Mesendoderm (in vitro differentiated cells): ENCODE measurements around the gene TMEM174. TPM values are rescaled to one million over a fixed set of nuclear protein-coding genes. Genes with fewer than 3 reads are reported as not detected.

Experiments used
- DNase-seq: peaks from one replicate; pipeline ENCODE4 v3.0.0; 2013
- H2AK5ac ChIP-seq: 2 replicates; pipeline ENCODE4 v1.6.1; 2013; ENCODE audit warnings: low read length, inconsistent platforms
- H2BK120ac ChIP-seq: 2 replicates; pipeline ENCODE4 v1.6.1; 2013; ENCODE audit warnings: low read depth, mild to moderate bottlenecking, low read length, moderate library complexity, mixed read lengths
- H2BK15ac ChIP-seq: replicated peaks from 2 replicates; pipeline ENCODE4 v1.6.1; 2013; ENCODE audit warnings: low read depth, mild to moderate bottlenecking, moderate library complexity
- H2BK5ac ChIP-seq: 2 replicates; pipeline ENCODE4 v1.6.1; 2013; ENCODE audit warnings: low read length, inconsistent platforms
- H3K18ac ChIP-seq: 2 replicates; pipeline ENCODE4 v1.6.1; 2013; ENCODE audit warnings: mild to moderate bottlenecking, low read length, mixed read lengths
- H3K23ac ChIP-seq: one replicate; pipeline ENCODE4 v1.6.1; 2013; ENCODE audit warnings: low read length
- H3K27ac ChIP-seq: 2 replicates; pipeline ENCODE4 v1.5.1; 2013; ENCODE audit warnings: low read depth, mild to moderate bottlenecking, inconsistent platforms, low read length, moderate library complexity
- H3K27me3 ChIP-seq: 2 replicates; pipeline ENCODE4 v1.6.1; 2013; ENCODE audit warnings: low read length, control low read depth, mild to moderate bottlenecking, inconsistent platforms; ENCODE audit not compliant: insufficient read depth, poor library complexity
- H3K36me3 ChIP-seq: 2 replicates; pipeline ENCODE4 v1.6.1; 2013; ENCODE audit warnings: low read length, inconsistent platforms; ENCODE audit not compliant: control insufficient read depth, insufficient read depth
- H3K4ac ChIP-seq: one replicate; pipeline ENCODE4 v1.6.1; 2013; ENCODE audit warnings: low read depth, mild to moderate bottlenecking, low read length, moderate library complexity
- H3K4me1 ChIP-seq: 2 replicates; pipeline ENCODE4 v1.6.1; 2013; ENCODE audit warnings: low read depth, low read length, inconsistent platforms; ENCODE audit not compliant: control insufficient read depth
- H3K4me2 ChIP-seq: 2 replicates; pipeline ENCODE4 v1.6.1; 2013; ENCODE audit warnings: low read length
- H3K4me3 ChIP-seq: 2 replicates; pipeline ENCODE4 v1.5.1; 2013; ENCODE audit warnings: mild to moderate bottlenecking, low read length
- H3K56ac ChIP-seq: one replicate; pipeline ENCODE4 v1.6.1; 2013; ENCODE audit warnings: low read length
- H3K79me1 ChIP-seq: 2 replicates; pipeline ENCODE4 v1.6.1; 2013; ENCODE audit warnings: low read length, inconsistent platforms
- H3K79me2 ChIP-seq: 2 replicates; pipeline ENCODE4 v1.6.1; 2013; ENCODE audit warnings: mild to moderate bottlenecking, low read length; ENCODE audit not compliant: control insufficient read depth, insufficient read depth
- H3K9ac ChIP-seq: 2 replicates; pipeline ENCODE4 v1.6.1; 2013; ENCODE audit warnings: low read length, inconsistent platforms
- H4K5ac ChIP-seq: one replicate; pipeline ENCODE4 v1.6.1; 2013; ENCODE audit warnings: low read length
- H4K8ac ChIP-seq: one replicate; pipeline ENCODE4 v1.6.1; 2013; ENCODE audit warnings: low read depth, mild to moderate bottlenecking, control low read depth, low read length, moderate library complexity
- WGBS: extraction: QIAGEN DNeasy Blood & Tissue Kit; methylation state at CpG from one replicate; pipeline ENCODE4 v1.1.7; 2013; ENCODE audit warnings: low lambda C conversion rate, missing lambda C conversion rate; ENCODE audit not compliant: insufficient coverage; ENCODE audit errors: extremely low coverage; 5-methylcytosine and 5-hydroxymethylcytosine counted together
- polyA plus RNA-seq, 2 experiments: library from polyadenylated mRNA; stranded (reverse); fragments of 200-250 nt; gene quantifications; one replicate each; pipeline ENCODE4 v1.2.3, GENCODE V29; 2013

The TMEM174 gene, protein sequence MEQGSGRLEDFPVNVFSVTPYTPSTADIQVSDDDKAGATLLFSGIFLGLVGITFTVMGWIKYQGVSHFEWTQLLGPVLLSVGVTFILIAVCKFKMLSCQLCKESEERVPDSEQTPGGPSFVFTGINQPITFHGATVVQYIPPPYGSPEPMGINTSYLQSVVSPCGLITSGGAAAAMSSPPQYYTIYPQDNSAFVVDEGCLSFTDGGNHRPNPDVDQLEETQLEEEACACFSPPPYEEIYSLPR
- 0.01 TPM for polyA plus RNA-seq (2013, experiment 1 of 2)
- not detected for polyA plus RNA-seq (2013, experiment 2 of 2)

DNA sequence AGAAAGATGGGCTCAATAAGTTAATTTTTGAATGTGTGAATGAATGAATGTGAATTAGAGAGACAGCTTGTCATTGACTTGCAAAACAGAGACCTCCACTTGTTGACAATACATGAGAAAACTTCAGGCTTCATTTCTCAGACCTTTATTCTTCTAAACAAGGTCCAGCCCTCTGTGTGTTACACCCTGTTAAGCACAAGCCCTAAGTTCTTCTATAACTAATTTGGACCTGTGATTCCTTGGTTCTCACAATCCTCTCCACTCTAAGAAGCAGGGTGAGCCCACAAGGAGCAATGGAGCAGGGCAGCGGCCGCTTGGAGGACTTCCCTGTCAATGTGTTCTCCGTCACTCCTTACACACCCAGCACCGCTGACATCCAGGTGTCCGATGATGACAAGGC lies at the start of gene TMEM174:
Gene TMEM174, plus strand, starts transcription at position 243 of the 400 bp plus-strand sequence. Its CDS starts 51 bp downstream, at position 294.
- Histone ChIP-seq H3K18ac (no peak within 1 kb of the TSS), H4K5ac (no peak within 1 kb of the TSS), H2AK5ac (no peak within 1 kb of the TSS), H3K4ac (no peak within 1 kb of the TSS), H3K27ac (no peak within 1 kb of the TSS), H3K4me1 (peaks cover 4% of the 10 kb centered on the region), H4K8ac (no peak within 1 kb of the TSS), H2BK120ac (no peak within 1 kb of the TSS), H2BK5ac (no peak within 1 kb of the TSS), H2BK15ac (no peak within 1 kb of the TSS), H3K27me3 (no peaks in the 10 kb centered on the region), H3K23ac (no peak within 1 kb of the TSS), H3K79me2 (no peaks in the 10 kb centered on the region), H3K4me2 (no peak within 1 kb of the TSS), H3K4me3 (no peak within 1 kb of the TSS), H3K36me3 (no peaks in the 10 kb centered on the region), H3K56ac (no peak within 1 kb of the TSS), H3K79me1 (no peaks in the 10 kb centered on the region), H3K9ac (no peak within 1 kb of the TSS)
- no peak for DNase-seq
- no CpG with 5 or more reads among the region's 5 CpGs for WGBS

DNA sequence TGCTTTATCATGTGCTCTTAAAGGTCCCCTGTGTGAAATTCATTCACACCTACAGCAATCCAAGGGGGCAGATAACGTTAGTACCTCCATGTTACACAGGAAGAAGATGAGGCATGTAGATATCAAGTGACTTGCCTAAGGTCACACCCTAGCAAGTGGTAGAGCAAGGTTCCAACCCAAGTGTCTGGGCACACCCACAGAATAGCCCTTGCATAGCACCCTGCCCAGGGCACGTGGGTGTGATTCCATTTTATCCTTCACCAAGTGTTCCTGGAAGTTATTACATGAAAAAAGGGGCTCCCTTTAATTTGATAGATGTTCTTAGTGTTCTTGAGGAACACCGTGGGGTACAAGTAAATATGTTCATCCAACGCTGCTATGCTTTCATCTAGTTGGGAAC lies 47.7 kb upstream of the TMEM174 start:
- no peak overlapping the region for H3K18ac ChIP-seq
- no peak overlapping the region for H3K4me2 ChIP-seq
- H3K4ac ChIP-seq, result no peak overlapping the region
- no peak overlapping the region for H4K8ac ChIP-seq
- H3K79me1 ChIP-seq, result no peaks in the 10 kb centered on the region
- peaks cover 2% of the 10 kb centered on the region for H3K4me1 ChIP-seq
- no peak overlapping the region for H3K27ac ChIP-seq
- no peaks in the 10 kb centered on the region for H3K36me3 ChIP-seq
- H3K27me3 ChIP-seq, result peaks cover 4% of the 10 kb centered on the region
- DNase-seq, result no peak
- no peak overlapping the region for H3K23ac ChIP-seq
- no peak overlapping the region for H3K4me3 ChIP-seq
- no peak overlapping the region for H3K9ac ChIP-seq
- no peak overlapping the region for H4K5ac ChIP-seq
- no CpG with 5 or more reads among the region's 4 CpGs for WGBS
- H2BK5ac ChIP-seq, result no peak overlapping the region
- H3K79me2 ChIP-seq, result no peaks in the 10 kb centered on the region
- H3K56ac ChIP-seq, result no peak overlapping the region
- H2BK120ac ChIP-seq, result no peak overlapping the region
- H2AK5ac ChIP-seq, result no peak overlapping the region
- H2BK15ac ChIP-seq, result no peak overlapping the region

DNA sequence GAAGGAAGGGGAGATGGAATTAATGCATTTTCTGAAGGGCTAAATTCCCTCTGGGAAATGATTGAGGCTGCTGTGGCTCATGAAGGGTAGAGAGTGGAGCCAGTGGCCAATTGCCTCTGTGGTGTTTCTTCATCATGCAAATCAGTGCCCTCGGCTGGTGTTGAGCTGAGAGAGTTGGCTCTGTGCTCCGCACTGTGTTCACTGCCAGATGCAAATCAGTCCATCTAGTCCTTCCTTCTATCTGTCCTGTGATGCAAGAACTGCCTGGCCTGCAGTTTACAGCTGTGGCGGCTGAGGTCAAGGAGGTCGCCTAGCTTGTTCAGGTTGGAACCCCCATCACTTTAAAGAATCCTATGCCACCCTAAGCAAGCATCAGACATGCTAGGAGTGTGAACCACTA lies 46.6 kb upstream of the TMEM174 start:
- no peak overlapping the region for H4K5ac ChIP-seq
- H2AK5ac ChIP-seq, result no peak overlapping the region
- H3K27ac ChIP-seq, result no peak overlapping the region
- no peaks in the 10 kb centered on the region for H3K4me1 ChIP-seq
- H3K27me3 ChIP-seq, result no peaks in the 10 kb centered on the region
- WGBS, result no CpG with 5 or more reads among the region's 4 CpGs
- H3K4me3 ChIP-seq, result no peak overlapping the region
- no peak overlapping the region for H3K4ac ChIP-seq
- no peaks in the 10 kb centered on the region for H3K79me2 ChIP-seq
- H3K9ac ChIP-seq, result no peak overlapping the region
- H3K56ac ChIP-seq, result no peak overlapping the region
- no peaks in the 10 kb centered on the region for H3K79me1 ChIP-seq
- no peak for DNase-seq
- no peak overlapping the region for H2BK120ac ChIP-seq
- no peak overlapping the region for H3K4me2 ChIP-seq
- no peak overlapping the region for H2BK15ac ChIP-seq
- H4K8ac ChIP-seq, result no peak overlapping the region
- H3K18ac ChIP-seq, result no peak overlapping the region
- no peak overlapping the region for H3K23ac ChIP-seq
- H3K36me3 ChIP-seq, result no peaks in the 10 kb centered on the region
- H2BK5ac ChIP-seq, result no peak overlapping the region

DNA sequence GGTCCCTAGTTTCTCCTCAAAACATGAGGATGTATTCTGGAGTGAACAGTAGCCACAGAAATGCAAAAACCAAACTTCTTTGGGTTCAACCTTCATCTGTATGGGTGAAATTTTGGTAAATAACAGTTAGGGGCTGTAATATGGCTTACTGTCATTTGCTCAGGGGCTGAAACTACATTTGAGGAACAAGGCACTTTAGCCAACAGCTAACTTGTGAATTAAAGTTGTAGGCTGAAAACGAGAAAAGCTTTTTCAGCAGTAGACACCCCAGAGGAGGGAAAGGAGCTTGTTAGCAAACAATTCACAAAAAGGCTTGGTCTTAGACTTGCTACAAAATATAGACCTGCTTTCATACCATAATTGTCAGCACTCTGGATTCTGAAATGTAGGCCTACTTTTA lies 46.0 kb upstream of the TMEM174 start:
- Histone ChIP-seq H2BK5ac (no peak overlapping the region), H3K23ac (no peak overlapping the region), H3K9ac (no peak overlapping the region), H3K36me3 (no peaks in the 10 kb centered on the region), H3K79me2 (no peaks in the 10 kb centered on the region), H3K4me2 (no peak overlapping the region), H2AK5ac (no peak overlapping the region), H3K56ac (no peak overlapping the region), H3K4me3 (no peak overlapping the region), H2BK15ac (no peak overlapping the region), H3K4ac (no peak overlapping the region), H4K5ac (no peak overlapping the region), H3K18ac (no peak overlapping the region), H3K79me1 (no peaks in the 10 kb centered on the region), H3K4me1 (no peaks in the 10 kb centered on the region), H4K8ac (no peak overlapping the region), H3K27ac (no peak overlapping the region), H3K27me3 (no peaks in the 10 kb centered on the region), H2BK120ac (no peak overlapping the region)
- DNase-seq, result no peak
- no CpG with 5 or more reads among the region's 1 CpG for WGBS

DNA sequence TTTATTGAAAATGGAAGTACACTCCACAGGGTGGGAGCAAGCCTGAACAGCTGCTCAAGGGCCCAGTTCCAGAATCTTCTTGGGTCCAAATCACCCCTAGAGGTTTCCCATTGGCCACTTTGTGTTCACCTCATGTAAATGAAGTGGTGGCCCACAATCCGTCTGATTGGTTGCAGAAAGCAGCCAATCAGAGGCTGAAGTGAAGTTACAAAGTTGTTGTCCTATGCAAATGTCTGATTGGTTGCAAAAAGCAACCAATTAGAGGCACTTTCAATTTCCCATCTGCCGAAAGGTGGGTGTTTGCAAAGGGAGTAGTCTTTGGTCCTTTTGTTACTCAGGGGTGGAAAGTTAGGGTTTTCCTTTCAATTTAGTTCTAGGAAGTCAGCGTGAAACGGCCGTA lies 43.9 kb upstream of the TMEM174 start:
- H3K79me2 ChIP-seq, result no peaks in the 10 kb centered on the region
- no peak overlapping the region for H4K5ac ChIP-seq
- no peaks in the 10 kb centered on the region for H3K36me3 ChIP-seq
- H3K27ac ChIP-seq, result no peak overlapping the region
- no peaks in the 10 kb centered on the region for H3K4me1 ChIP-seq
- H2BK5ac ChIP-seq, result no peak overlapping the region
- no peak overlapping the region for H2BK120ac ChIP-seq
- H3K4me2 ChIP-seq, result no peak overlapping the region
- H3K23ac ChIP-seq, result no peak overlapping the region
- H2AK5ac ChIP-seq, result no peak overlapping the region
- H4K8ac ChIP-seq, result no peak overlapping the region
- no peaks in the 10 kb centered on the region for H3K79me1 ChIP-seq
- H3K9ac ChIP-seq, result no peak overlapping the region
- no peak overlapping the region for H3K56ac ChIP-seq
- WGBS, result no CpG with 5 or more reads among the region's 5 CpGs
- H3K18ac ChIP-seq, result no peak overlapping the region
- no peak overlapping the region for H2BK15ac ChIP-seq
- H3K4ac ChIP-seq, result no peak overlapping the region
- H3K27me3 ChIP-seq, result no peaks in the 10 kb centered on the region
- no peak overlapping the region for H3K4me3 ChIP-seq
- DNase-seq, result no peak

DNA sequence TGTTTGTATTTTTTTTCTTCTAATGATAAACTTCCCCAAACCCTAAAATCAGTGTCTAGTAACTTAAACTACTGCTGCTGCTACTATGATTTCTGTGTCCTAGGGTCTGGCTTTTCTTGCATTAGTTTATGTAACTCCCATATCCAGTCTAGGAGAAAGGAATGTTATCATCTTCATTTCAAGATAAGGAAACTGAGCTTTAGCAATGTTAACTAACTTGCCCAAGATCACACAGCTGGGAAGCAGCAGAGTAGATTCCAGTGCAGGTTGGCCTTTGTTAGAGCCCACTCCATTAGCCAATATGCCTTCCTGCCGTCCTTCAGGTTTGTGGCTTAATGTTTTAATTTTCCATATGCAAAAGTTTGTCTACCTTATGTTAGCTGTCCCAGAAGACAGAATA lies 42.2 kb upstream of the TMEM174 start:
- no peaks in the 10 kb centered on the region for H3K79me1 ChIP-seq
- H3K4ac ChIP-seq, result no peak overlapping the region
- no peak overlapping the region for H3K23ac ChIP-seq
- DNase-seq, result peak; percentile 48
- H3K4me1 ChIP-seq, result peaks cover 3% of the 10 kb centered on the region
- H3K27ac ChIP-seq, result no peak overlapping the region
- WGBS, result no CpG with 5 or more reads among the region's 1 CpG
- H3K18ac ChIP-seq, result no peak overlapping the region
- H4K5ac ChIP-seq, result no peak overlapping the region
- no peak overlapping the region for H3K9ac ChIP-seq
- no peaks in the 10 kb centered on the region for H3K27me3 ChIP-seq
- no peak overlapping the region for H3K4me2 ChIP-seq
- no peak overlapping the region for H2BK120ac ChIP-seq
- H3K4me3 ChIP-seq, result no peak overlapping the region
- H2BK5ac ChIP-seq, result no peak overlapping the region
- no peak overlapping the region for H3K56ac ChIP-seq
- no peak overlapping the region for H4K8ac ChIP-seq
- H2BK15ac ChIP-seq, result no peak overlapping the region
- no peak overlapping the region for H2AK5ac ChIP-seq
- H3K36me3 ChIP-seq, result no peaks in the 10 kb centered on the region
- no peaks in the 10 kb centered on the region for H3K79me2 ChIP-seq
